HuH-7 (cell line): ENCODE measurements around the gene RBMX2.

Experiments
- DNase-seq: peaks from one replicate; pipeline ENCODE4 v3.0.0; 2011; ENCODE audit warnings: low spot score

The RBMX2 gene

GRCh38 chrX:130446974-130447373 lies 45.2 kb downstream of the RBMX2 start:
- no peak for DNase-seq
